NCI-H1105 treated with DMSO at 0.1 percent for 48 hours (cell line): ENCODE measurements around the gene OTOGL.
"Not testable (repeated sequence)": the region's sequence is repeated elsewhere in the genome, so short reads cannot be mapped to it uniquely, and the experiment has no call there.

ENCODE experiments used
- DNase-seq: peaks from one replicate; lab custom pipeline; 2025; lab: John Stamatoyannopoulos, UW

OTOGL gene, protein sequence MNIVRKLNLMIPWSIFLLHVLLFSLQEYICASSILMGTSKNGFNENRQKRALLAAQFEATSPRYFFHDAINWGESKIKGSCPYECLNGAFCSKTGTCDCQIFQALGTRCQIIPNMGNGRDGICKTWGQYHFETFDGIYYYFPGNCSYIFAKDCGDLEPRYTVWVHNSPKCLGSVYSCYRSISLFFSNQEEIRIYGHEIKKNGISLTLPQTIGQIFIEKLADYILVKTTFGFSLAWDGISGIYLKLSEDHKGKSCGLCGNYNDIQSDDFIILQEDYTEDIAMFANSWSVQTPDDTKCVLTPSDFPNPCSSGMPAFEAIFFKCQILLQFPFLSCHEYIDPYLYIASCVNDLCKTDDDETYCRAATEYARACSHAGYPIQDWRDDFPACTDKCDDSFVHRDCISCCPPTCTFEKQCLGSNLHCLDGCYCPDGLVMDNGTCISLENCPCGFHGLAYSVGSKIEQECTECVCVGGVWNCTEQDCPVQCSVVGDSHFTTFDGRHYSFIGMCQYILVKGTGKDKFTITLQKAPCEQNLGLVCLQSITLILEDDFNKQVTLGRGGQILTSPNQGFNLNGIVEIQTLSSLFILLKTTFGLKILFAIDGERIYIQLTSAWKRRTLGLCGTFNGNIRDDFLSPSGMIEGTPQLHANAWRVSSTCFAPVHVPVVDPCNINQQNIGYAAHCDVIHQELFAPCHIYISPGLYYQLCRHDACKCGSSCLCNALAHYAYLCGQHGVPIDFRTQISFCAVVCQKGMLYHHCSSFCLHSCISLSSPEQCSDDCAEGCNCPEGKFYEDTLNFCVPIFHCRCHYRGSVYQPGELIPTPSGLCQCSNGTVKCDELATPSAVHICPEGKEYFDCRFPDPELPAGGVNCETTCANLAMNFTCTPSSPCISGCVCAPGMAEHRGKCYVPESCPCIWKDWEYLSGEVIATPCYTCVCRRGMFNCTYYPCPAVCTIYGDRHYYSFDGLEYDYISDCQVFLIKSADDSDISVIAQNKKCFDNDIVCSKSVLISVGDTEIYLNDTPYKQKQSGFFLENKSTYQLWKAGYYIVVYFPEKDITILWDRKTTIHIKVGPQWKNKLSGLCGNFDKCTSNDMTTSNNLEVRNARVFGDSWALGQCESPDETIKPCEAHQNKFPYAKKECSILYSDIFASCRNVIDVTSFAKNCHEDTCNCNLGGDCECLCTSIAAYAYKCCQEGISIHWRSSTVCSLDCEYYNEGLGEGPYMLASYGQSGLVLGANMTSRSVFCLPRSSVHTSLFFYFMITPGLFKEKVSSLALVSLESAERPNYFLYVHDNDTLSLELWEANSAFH (N-terminal part only)

DNA sequence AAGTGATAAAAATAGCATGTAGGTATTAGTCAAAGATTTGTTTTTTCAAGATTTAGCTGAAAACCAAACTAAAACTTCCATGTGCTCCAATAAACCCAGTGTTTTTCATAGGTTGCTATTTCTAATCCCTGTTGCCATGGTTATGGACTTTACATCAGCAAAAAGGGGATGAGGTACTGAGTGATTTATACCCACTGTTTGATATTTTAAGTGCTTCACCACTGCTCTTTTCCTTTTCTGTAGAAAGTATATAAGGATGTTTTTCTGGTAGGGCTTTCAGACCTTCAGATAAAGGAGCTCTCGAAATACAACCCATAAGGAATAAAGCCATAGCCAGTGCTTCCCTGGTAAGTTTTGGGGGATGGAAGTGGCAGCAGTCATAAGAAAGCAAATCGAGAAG is at the start of gene OTOGL:
Gene OTOGL (plus strand): TSS at position 279 of the 400 bp plus-strand sequence. CDS start 109,895 bp downstream, outside the sequence.
- DNase-seq: no peak

DNA sequence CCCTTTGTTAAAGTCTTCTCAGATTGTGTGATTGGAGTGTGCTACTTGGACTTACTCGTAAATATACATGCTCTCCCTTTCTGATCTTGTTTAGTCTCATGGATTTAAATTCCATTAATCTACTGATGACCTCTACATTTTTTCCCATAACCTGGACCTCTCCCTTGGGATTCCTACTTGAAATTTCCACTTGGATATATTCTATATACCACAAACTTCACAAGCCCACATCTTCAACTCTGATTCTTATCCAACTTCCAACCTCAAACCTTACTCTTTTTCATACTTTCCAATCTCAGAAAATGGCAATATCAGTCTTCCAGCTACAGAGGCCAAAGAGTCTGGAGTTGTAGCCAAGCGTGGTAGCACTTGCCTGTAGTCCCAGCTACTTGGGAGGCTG is 49.1 kb upstream of the OTOGL start:
- no peak for DNase-seq

DNA sequence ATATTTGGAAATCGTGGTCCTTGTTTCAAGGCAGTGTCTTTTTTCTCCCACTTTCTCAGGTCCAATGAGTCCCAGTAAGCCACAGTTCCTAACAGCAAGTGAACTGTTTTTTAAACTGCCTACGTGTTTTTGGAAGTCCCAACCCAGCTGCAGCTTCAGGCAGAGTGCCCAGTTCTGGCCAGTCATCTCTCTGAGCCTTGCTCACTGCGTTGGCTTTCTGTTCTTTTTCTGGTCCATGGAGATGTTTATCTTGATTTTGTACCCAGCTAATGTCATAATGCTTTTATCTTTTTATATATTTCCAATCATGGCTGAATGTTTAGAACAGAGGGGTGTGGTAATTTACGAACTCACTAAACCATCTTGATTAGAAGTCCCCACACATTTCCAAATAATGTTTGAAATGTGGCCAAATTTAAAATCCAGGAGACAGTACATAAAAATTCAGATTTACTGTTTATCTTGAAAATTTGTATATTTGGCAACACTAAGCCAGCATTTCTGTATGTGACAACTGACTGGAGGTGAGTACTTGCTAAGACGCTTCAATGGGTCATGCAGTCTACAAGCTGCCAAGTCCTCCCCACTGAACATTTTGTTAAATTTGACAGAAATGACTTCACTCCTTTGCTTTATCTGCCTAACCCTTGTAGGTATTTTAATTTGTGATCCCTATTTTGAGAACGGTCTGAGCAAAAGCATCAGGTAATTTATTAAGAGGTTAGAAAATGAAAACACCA is 46.1 kb upstream of the OTOGL start:
- no peak for DNase-seq

DNA sequence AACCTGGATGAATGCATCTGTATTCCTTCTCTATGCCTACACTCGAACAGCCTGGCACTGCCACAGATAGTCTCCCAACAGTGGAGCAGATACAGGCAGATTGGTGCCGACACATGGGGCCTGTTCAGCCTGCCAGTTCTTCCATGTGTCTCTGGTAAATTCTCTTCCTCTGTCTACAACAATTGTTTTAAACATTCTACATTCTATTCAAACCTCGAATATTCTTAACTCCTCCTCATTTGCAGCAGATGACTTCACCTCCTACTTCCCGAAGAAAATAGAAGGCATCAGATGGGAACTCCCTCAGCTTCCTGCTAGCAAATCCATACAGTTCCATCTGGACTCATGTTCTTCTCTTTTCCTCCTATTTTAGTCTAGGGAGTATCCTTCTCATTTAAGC is 43.1 kb upstream of the OTOGL start:
- no peak for DNase-seq

DNA sequence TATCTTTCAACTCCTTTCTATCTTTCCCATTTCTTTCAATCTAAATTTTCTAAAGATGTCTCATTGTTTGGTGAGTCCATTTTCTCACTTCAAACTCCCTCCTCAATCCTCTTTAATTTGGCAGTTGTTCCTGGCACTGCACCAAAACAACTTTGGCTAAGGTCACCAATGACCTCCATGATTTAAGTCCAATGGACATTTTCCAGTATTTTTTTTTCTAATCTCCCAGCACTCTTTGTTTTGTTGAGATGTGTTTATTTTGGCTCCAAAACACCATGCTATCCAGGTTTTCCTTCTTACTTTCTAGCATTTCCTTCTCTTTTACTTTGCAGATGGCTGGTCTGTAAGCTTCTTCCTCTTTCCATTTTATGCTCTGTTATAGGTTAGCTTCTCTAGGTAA is 42.5 kb upstream of the OTOGL start:
- DNase-seq: peak; percentile 51

DNA sequence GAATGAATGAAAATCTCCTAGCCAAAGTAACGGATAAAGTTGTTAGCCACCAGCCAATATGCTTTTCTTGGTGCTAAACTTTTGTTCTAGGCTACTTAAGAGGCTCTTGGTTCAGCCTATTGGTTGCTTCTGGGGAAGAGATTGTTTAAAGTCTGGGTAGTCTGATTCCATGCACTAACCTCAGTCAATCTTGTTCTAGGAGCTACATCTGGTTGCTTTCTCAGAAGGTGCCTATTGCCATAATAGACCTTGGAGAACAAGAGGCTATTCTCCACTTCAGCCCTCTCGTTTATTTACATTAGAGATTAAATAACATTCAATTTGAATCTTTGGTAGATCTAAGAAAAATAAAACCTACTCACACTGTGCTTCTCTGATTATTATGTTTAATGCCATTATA is 40.8 kb upstream of the OTOGL start:
- peak; percentile 34 for DNase-seq

DNA sequence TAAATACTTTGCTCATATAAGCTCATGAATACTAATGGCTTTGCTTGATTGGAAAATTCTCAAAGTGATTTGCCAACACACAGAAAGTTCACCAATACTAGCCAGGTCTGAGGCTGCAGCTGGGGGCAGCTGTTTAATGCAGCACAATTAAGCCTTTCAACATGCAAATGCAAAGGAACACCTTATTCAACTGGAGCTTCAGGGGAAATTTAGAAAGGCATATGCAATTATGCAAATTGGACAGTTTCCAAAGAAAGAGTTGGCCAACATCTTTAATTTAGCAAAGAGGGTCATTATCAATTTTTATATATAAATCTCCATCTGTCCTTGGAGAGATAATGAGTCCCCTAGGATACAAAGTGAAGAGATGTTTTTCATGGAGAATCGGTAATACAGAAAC is 40.2 kb upstream of the OTOGL start:
- peak; percentile 74 for DNase-seq

DNA sequence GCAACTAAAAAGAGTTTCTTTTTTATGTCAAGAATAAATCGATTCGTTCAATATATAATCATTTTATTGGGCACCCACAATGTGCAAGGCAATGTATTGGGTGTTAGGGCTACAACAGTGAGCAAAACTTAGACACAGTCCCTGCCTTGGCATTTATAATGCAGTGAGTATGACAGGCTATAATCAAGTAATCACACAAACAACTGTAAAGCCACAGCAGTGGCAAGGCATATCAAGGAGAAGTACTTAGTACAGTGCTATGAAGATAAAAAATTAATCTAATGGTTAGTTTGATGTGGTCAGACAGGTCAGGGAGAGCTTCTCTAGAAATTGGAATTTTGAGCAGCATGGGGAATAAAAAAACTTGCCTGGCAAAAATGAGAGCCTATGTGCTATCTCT is 39.5 kb upstream of the OTOGL start:
- peak; percentile 12 for DNase-seq

DNA sequence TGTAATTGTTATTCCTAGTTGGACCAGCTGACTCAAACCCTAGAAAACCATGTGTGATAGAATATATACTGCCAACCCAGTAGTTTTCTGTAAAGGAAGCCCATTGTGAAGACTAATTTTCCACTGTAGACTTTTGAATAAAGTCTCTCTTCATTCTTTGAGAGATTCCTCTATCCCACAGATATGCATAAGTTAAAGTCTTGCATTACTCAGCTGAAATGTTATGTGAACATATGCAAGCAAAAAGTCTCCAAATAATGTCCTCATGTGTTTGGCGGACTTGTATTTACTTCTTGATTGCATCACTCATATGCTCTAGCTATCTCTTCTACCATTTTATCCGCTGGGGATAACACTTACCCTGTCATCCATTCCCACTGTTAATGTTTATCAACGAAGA is 35.1 kb upstream of the OTOGL start:
- DNase-seq: no peak

DNA sequence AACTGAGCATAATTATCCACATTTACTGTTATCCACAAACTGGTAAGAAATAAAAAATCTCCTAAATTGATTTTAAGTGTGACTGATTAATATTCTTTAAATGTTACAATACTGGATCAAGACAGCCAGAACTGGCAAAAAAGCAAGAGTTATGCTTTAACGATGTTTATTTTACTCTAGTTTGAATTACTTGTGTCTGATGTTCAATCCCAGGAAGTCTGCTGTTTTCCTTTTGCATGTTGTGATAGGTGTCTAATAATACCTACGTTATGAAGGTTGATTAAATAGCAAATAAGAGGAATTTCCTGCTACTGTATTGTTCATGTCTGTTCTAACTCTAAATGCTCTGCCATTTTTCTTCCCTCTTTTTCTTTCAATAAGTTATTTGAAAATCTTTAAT is 34.4 kb upstream of the OTOGL start:
- no peak for DNase-seq

DNA sequence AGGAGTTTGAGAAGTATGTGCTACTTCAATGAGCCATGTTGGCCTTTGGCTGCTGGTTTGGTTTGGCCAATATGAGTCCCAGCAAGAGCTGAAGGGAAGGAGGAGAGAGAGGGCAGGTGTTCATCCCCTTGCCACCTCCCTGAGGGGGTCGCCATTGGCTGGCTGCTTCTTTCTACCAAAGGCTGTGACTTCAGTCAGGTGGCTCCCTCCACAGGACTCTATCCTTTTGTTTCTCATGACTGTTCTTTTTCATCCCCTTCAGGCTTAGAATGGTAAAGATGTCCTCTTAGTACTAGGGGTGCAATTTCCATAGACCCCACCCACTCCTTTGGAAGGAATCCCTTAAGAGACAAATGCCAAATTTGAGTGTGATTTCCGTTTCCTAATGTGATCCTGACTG is 31.2 kb upstream of the OTOGL start:
- DNase-seq: no peak

DNA sequence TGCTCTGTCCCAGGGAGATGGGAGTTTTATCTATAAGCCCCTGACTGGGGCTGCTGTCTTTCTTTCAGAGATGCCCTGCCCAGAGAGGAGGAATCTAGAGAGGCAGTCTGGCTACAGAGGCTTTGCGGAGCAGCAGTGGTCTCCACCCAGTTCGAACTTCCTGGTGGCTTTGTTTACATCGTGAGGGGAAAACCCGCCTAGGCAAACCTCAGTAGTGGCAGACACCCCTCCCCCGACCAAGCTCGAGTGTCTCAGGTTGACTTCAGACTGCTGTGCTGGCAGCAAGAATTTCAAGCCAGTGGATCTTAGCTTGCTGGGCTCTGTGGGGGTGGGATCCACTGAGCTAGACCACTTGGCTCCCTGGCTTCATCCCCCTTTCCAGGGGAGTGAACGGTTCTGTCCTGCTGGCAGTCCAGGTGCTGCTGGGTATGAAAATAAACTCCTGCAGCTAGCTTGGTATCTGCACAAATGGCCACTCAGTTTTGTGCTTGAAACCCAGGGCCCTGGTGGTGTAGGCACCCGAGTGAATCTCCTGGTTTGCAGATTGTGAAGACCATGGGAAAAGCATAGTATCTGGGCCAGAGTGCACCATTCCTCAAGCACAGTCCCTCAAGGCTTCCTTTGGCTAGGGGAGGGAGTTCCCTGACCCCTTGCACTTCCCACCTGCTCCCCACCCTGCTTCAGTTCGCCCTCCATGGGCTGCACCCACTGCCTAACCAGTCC is 15.3 kb upstream of the OTOGL start:
- not testable (repeated sequence) for DNase-seq

DNA sequence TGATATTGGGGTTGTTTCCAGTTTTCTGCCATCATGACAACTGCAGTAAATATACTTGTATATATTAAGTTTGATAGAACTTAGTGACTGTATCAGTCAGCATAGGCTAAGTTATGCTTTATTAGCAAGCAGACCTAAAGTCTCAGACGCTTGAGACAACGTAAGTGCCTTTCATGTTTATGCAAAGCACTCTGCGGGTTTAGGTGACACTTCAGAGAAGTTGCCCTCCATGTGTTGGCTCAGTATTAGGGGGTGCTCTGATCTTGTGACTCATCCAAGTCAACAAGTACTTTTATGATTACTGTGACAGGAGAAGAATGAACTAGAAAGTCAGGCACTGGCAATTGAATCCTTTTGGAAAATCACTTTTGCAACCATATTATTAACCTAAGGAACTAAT is 13.3 kb upstream of the OTOGL start:
- DNase-seq: no peak

DNA sequence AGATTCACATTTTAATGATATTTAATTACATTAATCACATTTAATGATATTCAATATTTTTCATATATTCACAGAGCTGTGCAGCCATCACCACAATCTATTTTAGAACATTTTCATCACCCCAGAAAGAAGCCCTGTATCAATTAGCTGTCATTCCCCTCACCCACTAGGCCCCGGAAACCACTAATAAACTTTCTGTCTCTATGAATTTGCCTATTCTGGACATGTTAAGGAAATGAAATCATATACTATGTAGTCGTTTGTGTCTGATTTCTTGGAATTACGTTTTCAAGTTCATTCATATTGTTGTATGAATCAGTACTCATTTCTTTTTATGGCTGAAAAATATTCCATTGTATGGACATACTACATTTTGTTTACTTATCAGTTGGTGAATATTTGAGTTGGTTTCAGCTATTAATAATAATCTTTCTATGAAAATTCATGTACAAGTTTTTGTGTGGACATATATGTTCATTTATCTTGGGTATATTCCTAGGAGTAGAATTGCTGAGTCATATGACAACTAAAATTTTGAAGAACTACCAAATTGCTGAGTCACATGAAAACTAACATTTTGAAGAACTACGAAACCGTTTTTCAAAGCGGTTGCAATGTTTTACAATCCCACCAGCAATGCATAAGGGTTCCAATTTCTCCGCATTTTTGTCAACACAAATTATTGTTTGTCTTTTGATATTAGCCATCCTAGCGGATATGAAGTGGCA is 11.7 kb upstream of the OTOGL start:
- DNase-seq: no peak

DNA sequence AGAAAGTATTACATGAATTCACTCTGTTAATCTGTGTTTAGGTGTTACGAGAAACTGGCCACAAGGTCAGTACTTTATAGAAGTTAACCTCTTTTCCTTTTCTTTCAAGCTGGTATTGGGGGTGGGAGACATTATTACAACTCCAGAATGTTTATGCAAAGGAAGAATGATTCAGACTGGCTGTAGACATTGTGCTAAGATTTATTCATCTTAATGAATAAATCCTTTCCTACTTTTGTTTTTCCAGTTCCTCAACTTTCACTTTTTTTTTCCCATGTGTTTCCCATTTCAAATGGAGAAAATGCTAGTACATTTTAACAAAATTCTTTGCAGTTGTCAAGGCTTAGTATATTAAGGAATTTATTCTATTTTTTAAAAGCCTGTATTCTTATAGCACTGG is 1.3 kb downstream of the OTOGL start:
- DNase-seq: no peak

DNA sequence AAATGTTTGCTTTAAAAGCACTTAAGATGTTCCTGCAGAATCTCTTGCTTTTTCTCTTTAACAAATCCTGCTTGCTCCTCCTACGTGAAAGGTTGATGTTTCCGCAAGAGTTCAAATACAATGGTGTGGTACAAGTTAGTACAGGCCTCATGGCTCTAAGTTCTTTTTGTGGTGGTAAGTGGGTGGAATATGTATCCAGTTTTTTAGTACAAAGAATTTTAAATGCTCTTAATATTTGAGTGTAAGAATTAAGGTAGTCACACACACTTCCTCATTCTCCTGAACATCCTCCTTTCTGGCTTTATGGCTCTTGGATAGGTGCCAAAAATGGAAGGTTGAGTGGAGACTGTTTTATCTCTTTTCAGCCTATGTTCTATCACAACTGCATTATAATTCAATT is 1.8 kb downstream of the OTOGL start:
- DNase-seq: peak; percentile 47

DNA sequence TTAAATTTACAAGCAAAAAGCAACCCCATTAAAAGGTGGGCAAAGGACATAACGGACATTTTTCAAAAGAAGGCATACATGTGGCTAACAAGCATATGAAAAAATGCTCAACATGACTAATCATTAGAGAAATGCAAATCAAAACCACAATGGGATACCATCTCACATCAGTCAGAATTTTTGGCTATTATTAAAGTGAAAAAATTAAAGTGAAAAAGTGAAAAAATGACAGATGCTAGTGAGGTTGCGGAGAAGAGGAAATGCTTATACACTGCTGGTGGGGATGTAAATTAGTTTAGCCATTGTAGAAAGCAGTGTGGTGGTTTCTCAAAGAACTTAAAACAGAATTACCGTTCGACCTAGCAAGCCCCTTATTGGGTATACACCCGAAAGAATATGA is 7.9 kb downstream of the OTOGL start:
- no peak for DNase-seq

DNA sequence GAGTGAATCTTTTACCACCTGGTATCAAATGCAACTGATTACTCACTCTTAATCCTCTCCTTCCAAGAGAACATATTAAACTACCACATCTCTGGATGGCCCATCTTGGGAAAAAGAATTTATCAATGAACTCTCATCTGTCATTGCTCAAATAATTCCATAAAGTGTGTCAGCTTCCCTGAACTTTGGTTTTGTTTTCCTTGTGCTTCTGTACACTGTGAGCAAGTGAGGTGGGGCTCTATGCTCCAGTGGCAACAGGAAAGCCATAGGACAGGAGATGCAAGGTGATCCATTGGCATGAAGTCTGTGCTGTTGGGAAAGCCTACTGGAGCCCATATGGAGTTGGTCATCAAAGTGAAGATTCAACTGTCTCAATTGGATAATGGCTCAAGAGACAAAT is 17.4 kb downstream of the OTOGL start:
- no peak for DNase-seq

DNA sequence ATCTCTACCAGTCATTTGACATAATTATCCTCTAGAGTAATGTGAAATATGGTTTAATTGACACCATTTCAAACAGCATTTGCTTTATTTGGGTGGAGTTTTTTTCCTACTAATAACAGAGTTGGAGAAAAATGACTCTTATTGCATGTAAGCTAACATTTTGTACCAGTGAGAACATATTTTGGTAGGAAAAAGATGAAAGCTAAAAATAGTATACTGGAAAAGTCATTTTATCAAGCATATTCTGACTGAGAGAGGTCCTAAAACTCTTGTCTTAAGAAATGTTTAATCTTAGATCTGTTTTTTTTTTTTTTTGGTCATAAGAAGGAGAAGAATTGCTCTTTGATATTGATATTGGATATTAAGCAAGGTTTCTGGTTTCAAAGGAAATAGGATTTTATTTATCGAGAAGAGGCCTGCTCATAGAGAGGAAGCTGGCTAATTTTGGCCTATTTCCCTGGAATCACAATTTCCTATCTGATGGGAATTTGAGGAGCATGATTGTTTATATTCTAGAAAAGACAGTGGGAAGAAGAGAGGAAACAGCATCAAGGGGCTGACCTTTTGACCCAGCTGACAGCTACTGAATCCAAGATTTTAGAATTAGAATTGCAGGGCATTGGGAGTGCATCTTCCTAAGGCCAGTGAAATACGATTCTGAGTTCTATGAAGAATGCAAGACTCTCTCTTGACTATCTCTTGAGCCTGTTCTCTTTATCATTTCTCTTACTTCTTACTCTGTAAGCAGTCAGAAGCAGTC is 19.4 kb downstream of the OTOGL start:
- DNase-seq: no peak

DNA sequence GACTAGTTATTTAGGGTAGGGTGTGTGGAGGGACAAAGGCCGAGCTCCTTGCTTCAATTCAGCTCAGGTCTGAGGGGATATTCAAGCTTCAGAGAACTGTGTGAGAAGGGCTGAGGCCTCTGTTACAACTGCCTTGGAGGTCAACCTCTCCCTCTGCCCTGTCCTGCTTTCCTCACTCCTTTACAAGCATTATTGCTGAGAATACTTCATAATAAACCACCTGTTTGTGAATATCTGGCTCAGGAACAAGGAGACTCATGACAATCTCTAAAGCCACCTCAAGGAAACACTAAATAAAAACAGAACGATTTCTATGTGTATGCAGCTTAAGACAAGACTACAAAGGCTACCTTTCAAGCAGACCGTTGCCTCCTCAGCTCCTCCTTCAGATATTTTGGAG is 21.7 kb downstream of the OTOGL start:
- DNase-seq: no peak
